Mammary epithelial cell (primary cell): Measurements from ENCODE around the gene DUSP10.

ENCODE experiments used
- CTCF ChIP-seq, 2 donors: IDR thresholded peaks in 1 of 2; conservative IDR thresholded peaks in 1 of 2; 2 replicates each; pipeline ENCODE4 v1.5.1; 2011 to 2012; ENCODE audit warnings: inconsistent platforms in 2 of 2, low read length in 2 of 2, mild to moderate bottlenecking in 2 of 2, control low read depth in 1 of 2, low read depth in 1 of 2; ENCODE audit not compliant: insufficient read depth in 1 of 2; ENCODE audit errors: extremely low read depth in 1 of 2
- EZH2 ChIP-seq: IDR thresholded peaks from 2 replicates; pipeline ENCODE4 v1.6.1; 2012; ENCODE audit warnings: low read length, inconsistent platforms, borderline replicate concordance

DNA sequence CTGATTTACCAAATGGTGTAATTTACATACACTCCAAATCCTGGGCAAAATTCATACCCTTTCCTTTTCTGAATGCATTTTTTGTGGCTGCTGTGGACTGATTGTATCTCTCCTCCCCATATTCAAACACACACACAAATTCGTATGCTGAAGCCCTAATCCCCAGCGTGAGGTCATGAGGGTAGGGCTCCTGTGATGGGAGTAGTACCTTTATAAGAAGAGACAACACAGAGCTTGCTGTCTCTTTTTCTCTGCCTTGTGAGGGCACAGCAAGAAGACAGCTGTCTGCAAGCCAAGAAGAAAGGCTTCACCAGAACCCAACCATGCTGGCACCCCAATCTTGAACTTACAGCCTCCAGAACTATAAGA, 24.4 kb downstream of the DUSP10 start:
- TF ChIP-seq CTCF (conservative IDR thresholded peaks at IDR 0.05 in 1 of 2, IDR thresholded peaks at IDR 0.05 in 1 of 2; ENCODE audit: extremely low read depth in 1 of 2, insufficient read depth in 1 of 2, low read depth in 1 of 2, low read length in 2 of 2) (no peak), EZH2 (no peak)
